Activated CD4-positive, alpha-beta T cell treated with anti-CD3 and anti-CD28 coated beads, Interleukin-2, amount 50 U/mL, for 48 hours (primary cell): ENCODE data around the gene TRAK2.

Experiments
- DNase-seq, 2 experiments: peaks; one replicate each; pipeline ENCODE4 v3.0.0-alpha.2; 2020

Gene TRAK2

DNA sequence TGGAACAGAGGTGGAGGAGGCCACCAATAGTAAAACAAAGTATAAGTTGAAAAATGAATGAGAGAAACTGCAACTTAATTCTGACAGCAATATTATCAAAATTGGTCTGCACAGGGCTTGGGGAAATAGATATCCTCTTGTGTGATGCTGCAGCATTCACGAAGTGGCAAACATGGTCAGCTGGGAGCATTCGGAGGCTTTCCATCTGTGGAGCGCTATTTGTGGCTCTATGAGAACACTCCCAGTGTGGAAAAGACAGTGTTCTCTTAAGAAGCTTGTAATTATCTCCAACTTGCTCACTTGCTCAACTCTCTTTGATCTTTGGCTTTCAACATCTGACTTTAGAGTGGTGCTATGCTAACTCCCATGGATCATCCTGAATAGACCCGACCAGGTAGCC lies 91.0 kb downstream of the TRAK2 start:
- DNase-seq, result no peak

DNA sequence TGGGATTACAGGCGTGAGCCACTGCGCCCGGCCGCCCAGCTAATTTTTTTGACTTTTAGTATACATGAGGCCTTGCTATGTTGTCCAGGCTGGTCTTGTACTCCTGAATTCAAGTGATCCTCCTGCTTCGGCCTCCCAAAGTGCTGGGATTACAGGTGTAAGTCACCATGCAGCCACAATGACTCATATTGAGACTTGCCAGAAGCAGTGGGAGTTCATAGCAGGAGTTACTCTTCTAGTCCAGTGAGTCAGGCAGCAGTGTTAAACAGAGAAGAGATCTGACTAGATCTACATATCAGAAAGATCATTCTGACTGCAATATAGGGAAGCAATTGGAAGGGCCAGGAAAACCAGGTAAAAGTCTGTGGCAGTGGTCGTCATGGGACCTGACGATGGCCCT lies 92.6 kb downstream of the TRAK2 start:
- peak; percentile 48 to 59 for DNase-seq

DNA sequence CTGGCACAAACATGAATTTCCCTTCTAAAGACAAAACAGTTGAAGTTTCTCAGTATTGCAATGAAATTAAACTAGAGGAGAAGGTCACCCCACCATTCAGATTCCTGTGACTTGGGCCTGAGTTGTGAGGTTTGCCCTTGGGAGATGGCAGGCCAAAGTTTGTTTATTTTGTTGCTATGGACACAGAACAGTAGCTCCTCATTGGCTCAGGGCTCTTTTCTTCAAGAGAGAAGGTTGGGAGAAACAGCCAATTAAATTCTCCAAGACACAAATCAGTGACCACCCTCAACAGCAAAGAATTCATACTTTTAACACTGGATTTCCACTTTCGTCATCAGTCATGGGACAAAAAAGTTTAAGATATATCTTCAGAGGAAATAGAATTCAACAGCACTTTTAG lies 94.0 kb downstream of the TRAK2 start, which contains the start of gene FLACC1:
FLACC1 (minus strand) TSS at position 125 of the 400 bp plus-strand sequence. CDS start 5,941 bp downstream, outside the sequence.
- DNase-seq, result no peak

DNA sequence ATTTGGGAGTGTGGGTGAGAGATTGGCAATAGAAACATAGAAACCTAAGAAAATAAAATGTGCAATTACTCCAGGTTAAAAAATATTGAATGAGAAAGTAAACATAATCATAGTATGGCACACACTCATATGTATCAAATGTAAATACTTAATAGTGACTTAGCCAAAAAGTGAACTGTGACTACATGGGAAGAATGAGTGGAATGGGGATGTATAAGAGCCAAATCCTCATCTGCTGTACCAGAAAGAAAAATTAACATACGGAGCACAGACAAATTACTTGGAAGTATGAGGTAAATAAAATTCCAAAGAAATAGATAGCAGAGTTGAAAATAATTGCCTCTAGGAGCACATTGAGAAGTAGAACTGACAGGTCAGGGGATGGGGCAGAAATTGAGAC lies 98.1 kb downstream of the TRAK2 start:
- DNase-seq, result no peak

DNA sequence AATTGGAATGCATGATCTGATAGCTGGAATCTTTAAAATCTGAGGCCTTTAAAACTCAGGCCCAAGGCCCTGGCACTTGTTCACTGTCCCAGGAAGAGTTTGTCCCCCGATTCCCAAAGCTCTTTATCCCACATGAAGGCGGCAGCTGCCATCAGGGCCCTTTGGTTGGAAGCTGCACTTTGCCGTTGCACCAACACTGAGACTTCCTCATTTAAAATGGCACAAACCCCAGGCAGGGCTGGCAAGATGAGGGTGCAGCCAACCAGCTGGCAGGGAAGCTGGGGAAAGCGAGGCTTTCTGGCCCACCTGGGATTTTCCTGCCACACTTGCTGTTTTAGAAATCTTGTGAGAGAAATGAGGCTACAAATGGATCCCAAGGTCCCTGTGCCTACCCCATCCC lies 100.4 kb downstream of the TRAK2 start:
- DNase-seq, result no peak

DNA sequence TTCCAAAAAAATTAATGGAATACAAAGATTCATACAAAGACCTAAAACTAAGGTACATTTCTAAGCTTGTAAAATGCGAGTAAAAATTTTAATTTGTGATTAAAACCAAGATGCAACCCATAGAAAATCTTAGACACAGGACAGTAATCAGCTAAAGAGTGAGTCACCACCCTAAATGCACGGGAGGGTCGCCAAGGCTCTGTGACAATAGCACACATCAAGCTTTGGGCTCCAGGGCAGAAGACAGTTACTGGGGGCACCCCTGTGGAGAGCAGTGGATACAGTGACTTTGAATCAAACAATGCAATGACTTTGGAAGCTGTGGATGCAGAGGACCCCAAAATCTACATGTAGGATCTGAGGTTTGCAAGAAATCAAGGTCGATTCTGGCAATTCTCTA lies 101.7 kb downstream of the TRAK2 start:
- no peak for DNase-seq

DNA sequence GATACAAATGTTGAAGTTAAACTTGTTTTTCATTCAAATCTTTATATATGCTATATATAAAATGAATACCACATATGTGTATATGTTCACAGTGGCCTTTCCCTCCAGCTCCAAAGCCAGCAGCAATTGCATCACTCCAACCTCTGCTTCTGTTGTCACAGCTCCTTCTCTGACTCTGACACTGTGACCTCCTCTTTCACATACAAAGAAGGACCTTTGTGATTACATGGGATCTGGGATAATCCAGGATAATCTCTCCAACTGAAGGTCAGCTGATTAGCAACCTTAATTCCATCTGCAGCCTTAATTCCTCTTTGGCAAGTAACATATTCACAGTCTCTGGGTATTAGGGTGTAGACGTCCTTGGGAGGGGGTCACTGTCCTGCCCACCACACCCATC lies 102.5 kb downstream of the TRAK2 start:
- DNase-seq, result no peak

DNA sequence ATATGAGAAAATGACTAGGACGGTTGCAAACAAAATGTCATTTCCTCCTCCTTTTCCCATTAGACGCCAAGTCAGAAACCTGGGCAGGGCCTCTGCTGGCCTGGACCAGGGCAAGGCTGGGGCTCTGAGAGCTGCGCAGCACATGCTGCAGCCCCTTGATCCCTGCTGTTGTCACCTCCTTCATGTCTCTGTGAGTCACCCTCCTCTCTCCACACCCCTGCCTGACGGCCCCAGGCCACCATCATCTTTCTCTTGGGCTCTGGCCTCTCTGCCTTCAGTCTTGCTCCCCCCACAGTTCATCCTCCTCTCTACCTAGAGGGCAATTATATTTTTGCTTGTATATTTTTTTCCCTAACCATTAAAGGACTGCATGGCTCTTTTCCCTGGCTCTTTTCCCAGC lies 104.1 kb downstream of the TRAK2 start:
- DNase-seq, result no peak

DNA sequence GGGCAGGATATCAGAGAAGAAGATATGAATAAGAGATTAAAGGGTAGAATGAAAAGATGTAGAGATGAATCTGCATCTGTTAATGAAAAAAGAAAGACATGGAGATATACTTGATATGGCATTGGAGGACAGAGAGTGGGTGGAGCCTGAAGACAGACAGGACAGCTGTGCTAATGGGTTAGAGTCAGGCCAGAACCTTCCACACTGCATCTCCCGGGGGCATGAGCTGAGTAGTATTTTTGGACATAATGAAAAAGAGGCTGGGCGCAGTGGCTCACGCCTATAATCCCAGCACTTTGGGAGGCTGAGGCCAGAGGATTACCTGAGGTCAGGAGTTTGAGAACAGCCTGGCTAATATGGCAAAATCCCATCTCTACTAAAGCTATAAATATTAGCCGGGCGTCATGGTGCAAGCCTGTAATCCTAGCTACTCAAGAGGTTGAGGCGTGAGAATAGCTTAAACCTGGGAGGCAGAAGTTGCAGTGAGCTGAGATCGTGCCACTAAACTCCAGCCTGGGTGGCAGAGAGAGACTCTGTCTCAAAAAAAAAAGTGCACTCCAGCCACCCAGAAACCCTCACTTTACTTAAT lies 105.5 kb downstream of the TRAK2 start:
- no peak for DNase-seq

DNA sequence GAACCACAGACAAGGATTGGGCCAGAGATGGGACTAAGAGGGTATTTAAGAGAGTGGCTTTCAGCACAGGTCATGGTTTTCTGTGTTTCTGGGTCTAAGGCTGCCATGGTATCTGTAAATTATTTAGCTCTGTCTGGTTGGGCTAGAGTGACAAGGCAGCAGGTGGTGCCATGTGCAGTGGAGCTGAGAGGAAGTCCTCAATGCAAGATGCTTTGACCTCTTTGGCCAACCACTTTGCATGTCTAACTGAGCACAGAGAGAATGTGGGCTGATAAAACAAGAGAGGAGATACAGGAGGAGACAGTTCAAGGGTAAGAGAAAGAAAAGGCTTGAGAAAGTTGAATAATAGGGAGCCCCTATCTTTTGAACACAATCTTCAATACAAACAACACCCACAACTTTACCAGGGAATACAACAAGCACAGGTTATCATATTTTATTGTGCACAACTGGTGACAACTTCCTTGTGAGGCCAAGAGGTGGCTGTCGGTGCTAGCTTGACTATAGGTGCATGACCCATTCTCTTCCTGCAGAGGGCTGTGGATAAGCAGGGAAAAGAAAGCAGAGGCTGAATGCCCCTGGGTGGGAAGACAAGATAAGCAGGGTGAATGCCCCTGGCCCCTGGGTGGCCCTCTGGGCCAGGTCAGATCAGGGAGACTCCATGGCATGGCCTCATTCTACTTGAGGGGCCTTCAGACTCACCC lies 106.4 kb downstream of the TRAK2 start:
- DNase-seq, result no peak

DNA sequence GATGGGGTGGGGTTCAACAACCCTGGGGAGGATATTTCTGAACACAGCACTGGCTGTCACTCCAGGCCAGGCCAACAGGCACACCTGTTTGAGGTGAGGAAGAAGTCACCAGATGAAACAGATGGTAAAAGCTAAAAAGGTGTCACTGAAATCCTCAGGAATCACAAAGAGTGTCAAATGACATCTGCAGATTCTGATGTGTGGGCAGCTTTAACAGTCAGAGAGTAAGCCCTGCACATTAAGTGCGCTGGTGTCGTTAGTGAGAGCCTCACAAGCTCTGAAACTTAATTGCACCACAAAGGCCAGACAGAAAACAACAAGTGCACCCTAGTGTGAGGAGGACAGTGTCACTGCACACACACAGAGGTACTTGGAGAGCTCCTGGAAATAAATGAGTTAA lies 107.7 kb downstream of the TRAK2 start:
- DNase-seq, result no peak

DNA sequence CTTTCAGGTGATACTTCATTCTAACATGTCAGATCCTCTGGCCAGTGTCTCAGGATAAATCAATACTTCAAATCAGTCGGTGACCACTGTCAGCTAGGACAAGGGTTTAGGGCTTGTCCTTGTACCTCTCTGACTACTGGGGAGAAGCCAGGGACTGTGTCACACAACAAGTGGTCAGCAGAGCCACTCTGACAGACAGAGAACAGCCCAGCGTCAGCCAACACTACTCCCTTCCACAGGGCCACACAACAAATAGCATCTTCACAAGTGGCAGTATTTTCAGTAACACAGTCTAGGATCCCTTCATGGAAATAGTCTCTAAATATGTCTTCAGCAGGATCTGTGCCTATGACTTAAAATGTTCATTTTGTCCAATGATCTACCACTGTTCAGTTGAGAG lies 108.3 kb downstream of the TRAK2 start:
- DNase-seq, result no peak

DNA sequence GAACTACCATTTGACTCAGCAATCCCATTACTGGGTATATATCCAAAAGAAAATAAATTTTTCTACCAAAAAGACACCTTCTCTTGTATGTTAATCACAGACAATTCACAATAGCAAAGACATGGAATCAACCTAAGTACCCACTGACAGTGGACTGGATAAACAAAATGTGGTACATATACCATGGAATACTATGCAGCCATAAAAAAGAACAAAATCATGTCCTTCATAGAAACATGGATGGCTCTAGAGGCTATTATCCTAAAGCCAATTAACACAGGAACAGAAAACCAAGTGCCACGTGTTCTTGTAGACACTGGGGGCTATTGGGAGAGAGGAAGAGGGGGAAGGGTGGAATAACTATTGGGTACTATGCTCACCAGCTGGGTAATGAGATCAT lies 121.8 kb downstream of the TRAK2 start:
- no peak for DNase-seq

DNA sequence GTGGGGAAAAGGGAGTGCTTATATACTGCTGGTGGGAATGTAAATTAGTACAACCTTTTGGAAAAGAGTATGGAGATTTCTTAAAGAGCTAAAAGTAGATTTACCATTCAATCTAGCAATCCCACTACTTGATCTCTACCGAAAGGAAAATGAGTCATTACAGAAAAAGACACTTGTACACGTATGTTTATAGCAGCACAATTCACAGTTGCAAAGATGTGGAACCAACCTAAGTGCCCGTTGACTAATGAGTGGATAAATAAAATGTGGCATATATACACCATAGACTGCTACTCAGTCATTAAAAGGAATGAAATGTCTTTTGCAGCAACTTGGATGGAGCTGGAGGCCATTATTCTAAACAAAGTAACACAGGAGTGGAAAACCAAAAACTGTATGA lies 123.6 kb downstream of the TRAK2 start:
- no peak for DNase-seq
